C4-2B (cell line): ENCODE measurements around the gene SLC25A51.

Experiments
- ZFX ChIP-seq: fragments of 450-650 bp; IDR thresholded peaks from 2 replicates; pipeline ENCODE4 v1.6.1; 2017
- TF ChIP-seq, protein P1 (sequence below): fragments of 450-650 bp; conservative IDR thresholded peaks from 2 replicates; pipeline ENCODE4 v1.5.1; 2017; ENCODE audit warnings: mild to moderate bottlenecking

DNA sequence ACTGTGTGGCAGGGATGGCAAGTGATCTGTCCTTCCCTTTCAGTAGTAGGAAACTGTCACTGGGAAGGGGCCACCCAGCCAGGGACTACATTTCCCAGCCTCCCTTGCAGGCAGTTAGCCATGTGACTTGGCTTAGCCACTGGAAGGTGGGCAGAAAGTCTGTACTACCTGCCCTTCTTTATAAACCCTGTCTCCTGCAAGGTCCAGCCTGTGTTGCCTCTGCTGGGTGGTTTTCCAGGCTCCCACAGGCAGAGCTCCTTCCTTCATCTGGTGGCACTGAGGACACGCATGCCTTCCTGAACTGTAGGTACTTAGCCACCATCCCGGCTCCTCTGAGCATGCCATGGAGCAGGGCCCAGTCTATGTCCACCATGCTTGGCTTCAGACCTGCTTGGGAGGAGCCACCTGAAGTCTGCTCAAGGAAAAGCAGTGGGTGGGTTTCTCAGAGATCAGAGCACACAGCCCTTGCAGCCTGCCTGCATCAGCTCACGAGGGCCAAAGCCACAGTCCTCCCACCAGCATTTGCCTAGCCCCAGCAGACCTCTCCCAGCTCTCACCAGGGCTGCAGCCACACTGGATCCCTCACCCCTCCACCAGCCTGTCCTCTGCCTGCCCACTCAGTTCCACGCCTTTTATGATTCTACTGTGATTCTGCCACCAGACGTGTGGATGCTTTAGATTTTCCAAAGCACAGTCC is 16.7 kb upstream of the SLC25A51 start:
- TF ChIP-seq, protein P1, sequence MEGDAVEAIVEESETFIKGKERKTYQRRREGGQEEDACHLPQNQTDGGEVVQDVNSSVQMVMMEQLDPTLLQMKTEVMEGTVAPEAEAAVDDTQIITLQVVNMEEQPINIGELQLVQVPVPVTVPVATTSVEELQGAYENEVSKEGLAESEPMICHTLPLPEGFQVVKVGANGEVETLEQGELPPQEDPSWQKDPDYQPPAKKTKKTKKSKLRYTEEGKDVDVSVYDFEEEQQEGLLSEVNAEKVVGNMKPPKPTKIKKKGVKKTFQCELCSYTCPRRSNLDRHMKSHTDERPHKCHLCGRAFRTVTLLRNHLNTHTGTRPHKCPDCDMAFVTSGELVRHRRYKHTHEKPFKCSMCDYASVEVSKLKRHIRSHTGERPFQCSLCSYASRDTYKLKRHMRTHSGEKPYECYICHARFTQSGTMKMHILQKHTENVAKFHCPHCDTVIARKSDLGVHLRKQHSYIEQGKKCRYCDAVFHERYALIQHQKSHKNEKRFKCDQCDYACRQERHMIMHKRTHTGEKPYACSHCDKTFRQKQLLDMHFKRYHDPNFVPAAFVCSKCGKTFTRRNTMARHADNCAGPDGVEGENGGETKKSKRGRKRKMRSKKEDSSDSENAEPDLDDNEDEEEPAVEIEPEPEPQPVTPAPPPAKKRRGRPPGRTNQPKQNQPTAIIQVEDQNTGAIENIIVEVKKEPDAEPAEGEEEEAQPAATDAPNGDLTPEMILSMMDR, result no peak
- no peak for TF ChIP-seq ZFX
